RWPE2 (cell line): ENCODE results near the gene DCTD.

Experiments used
- ATAC-seq: fragments of 200-7000 bp; cut with Tn5 transposase; 3 replicates; pipeline ENCODE4 v1.9.1; 2021; ENCODE audit warnings: low read depth
- DNase-seq: peaks from one replicate; pipeline ENCODE4 v3.0.0-alpha.2; 2020; ENCODE audit warnings: low spot score
- H3K27ac ChIP-seq: fragments of 450-650 bp; 2 replicates; pipeline ENCODE4 v1.5.1; 2017; ENCODE audit warnings: mild to moderate bottlenecking; ENCODE audit not compliant: poor library complexity, severe bottlenecking
- H3K27me3 ChIP-seq: fragments of 250-450 bp; sonication (Bioruptor Pico); 2 replicates; pipeline ENCODE4 v1.5.1; 2021; ENCODE audit warnings: mild to moderate bottlenecking, moderate library complexity; ENCODE audit not compliant: insufficient read depth, poor library complexity, severe bottlenecking
- H3K36me3 ChIP-seq: fragments of 250-450 bp; sonication (Bioruptor Pico); 2 replicates; pipeline ENCODE4 v1.5.1; 2020; ENCODE audit warnings: low read depth, mild to moderate bottlenecking, moderate library complexity
- H3K4me1 ChIP-seq: fragments of 250-450 bp; sonication (Bioruptor Pico); 2 replicates; pipeline ENCODE4 v1.5.1; 2021; ENCODE audit warnings: mild to moderate bottlenecking, moderate library complexity; ENCODE audit not compliant: insufficient read depth, poor library complexity, severe bottlenecking
- H3K4me3 ChIP-seq: fragments of 250-450 bp; sonication (Bioruptor Pico); 2 replicates; pipeline ENCODE4 v1.5.1; 2021; ENCODE audit warnings: mild to moderate bottlenecking, moderate library complexity; ENCODE audit not compliant: severe bottlenecking
- H3K9me3 ChIP-seq: fragments of 250-450 bp; sonication (Bioruptor Pico); 2 replicates; pipeline ENCODE4 v1.5.1; 2021; ENCODE audit warnings: mild to moderate bottlenecking, moderate library complexity; ENCODE audit not compliant: severe bottlenecking
- CTCF ChIP-seq: fragments of 450-650 bp; IDR thresholded peaks from one replicate; pipeline ENCODE4 v1.5.1; 2017; ENCODE audit warnings: mild to moderate bottlenecking, moderate library complexity; ENCODE audit not compliant: poor library complexity, severe bottlenecking

The DCTD gene

GRCh38 chr4:182842759-182843390 lies 74.3 kb downstream of the DCTD start:
- no peak overlapping the region for H3K27ac ChIP-seq
- no peaks in the 10 kb centered on the region for H3K27me3 ChIP-seq
- no peak for TF ChIP-seq CTCF
- no peak for DNase-seq
- ATAC-seq, result no peak
- H3K4me3 ChIP-seq, result no peak overlapping the region
- H3K4me1 ChIP-seq, result no peaks in the 10 kb centered on the region
- H3K9me3 ChIP-seq, result no peaks in the 10 kb centered on the region
- no peaks in the 10 kb centered on the region for H3K36me3 ChIP-seq

- no peak overlapping the region for H3K27ac ChIP-seq
These were observed 75.0 kb downstream of the DCTD start for GRCh38 chr4:182842104-182842600.

GRCh38 chr4:182840108-182840507 lies 77.1 kb downstream of the DCTD start:
- H3K27ac ChIP-seq, result no peak overlapping the region
- DNase-seq (no peak), ATAC-seq (no peak)
- TF ChIP-seq CTCF, result no peak
- no peaks in the 10 kb centered on the region for H3K9me3 ChIP-seq
- no peaks in the 10 kb centered on the region for H3K36me3 ChIP-seq
- no peaks in the 10 kb centered on the region for H3K27me3 ChIP-seq
- H3K4me1 ChIP-seq, result no peaks in the 10 kb centered on the region
- no peak overlapping the region for H3K4me3 ChIP-seq

More at GRCh38 chr4:182842104-182842600, 75.0 kb downstream of the DCTD start:
- Histone ChIP-seq H3K9me3 (no peaks in the 10 kb centered on the region), H3K4me1 (no peaks in the 10 kb centered on the region), H3K27me3 (no peaks in the 10 kb centered on the region), H3K4me3 (no peak overlapping the region), H3K36me3 (no peaks in the 10 kb centered on the region)
- no peak for ATAC-seq
- no peak for TF ChIP-seq CTCF
- DNase-seq, result no peak
